Placental pericyte (primary cell): Measurements from ENCODE around the gene CGB5. TPM values are rescaled to one million over a fixed set of nuclear protein-coding genes. Genes with fewer than 3 reads are reported as not detected.

Experiments
- small RNA-seq: library from RNA; depleted of rRNA; stranded (forward); fragments of <200 nt; gene quantifications from one replicate; pipeline ENCODE3, GENCODE V24; 2012; ENCODE audit warnings: low replicate concordance
- total RNA-seq: library from RNA; depleted of rRNA; stranded (reverse); fragments of >200 nt; gene quantifications from 2 replicates; pipeline ENCODE4 v1.2.3, GENCODE V29; 2012

Gene CGB5
- total RNA-seq, result not detected in 2 replicates

GRCh38 chr19:49043548-49043947 is at the start of gene CGB5:
CGB5 (plus strand) TSS chr19:49043848; CDS start chr19:49044210, 362 bp downstream.

GRCh38 chr19:49017041-49017665 is 26.5 kb upstream of the CGB5 start, which contains the start of gene LHB:
LHB (minus strand) TSS chr19:49017091; CDS start chr19:49017081, 10 bp downstream.

GRCh38 chr19:49024233-49024632 is 19.4 kb upstream of the CGB5 start, which contains the start of gene CGB3:
CGB3 (minus strand) TSS chr19:49024333; CDS start chr19:49023971, 362 bp downstream.

GRCh38 chr19:49031642-49032301 is 11.9 kb upstream of the CGB5 start, which contains the start of gene CGB2:
CGB2 (plus strand) TSS chr19:49031890; CDS start chr19:49032096, 206 bp downstream.

GRCh38 chr19:49036815-49037214 is 6.8 kb upstream of the CGB5 start, which contains the start of gene CGB1:
CGB1 (minus strand) TSS chr19:49036895; CDS start chr19:49036711, 184 bp downstream.

GRCh38 chr19:49049011-49049410 is 5.4 kb downstream of the CGB5 start, which contains the start of gene CGB8:
CGB8 (minus strand) TSS chr19:49049111; CDS start chr19:49048739, 372 bp downstream.

GRCh38 chr19:49057636-49058234 is 14.1 kb downstream of the CGB5 start, which contains the start of gene CGB7:
CGB7 (minus strand) TSS chr19:49057749; CDS start chr19:49055375, 2,374 bp downstream.

GRCh38 chr19:49064768-49065611 is 21.3 kb downstream of the CGB5 start, which contains the start of gene NTF4:
NTF4 (minus strand) TSS chr19:49064818; CDS start chr19:49061997, 2,821 bp downstream.

GRCh38 chr19:49085020-49085867 is 41.6 kb downstream of the CGB5 start, which contains the start of gene SNRNP70:
SNRNP70 (plus strand) TSS chr19:49085451; CDS start chr19:49086415, 964 bp downstream.

Small RNA genes within 50 kb of the gene (small RNA-seq; reads per million reads assigned to genes)
- gene MIR6798 (0.20 reads per million), gene RN7SL708P (not detected)

Other genes with a start within 250 kb of the CGB5 start
- 25.4 and 44.1 TPM in 2 replicates for gene BCAT2, start 232.8 kb upstream of the CGB5 start, total RNA-seq
- 2.3 and 27.8 TPM in 2 replicates for gene HSD17B14, start 207.4 kb upstream of the CGB5 start, total RNA-seq
- 5.4 and 6.3 TPM in 2 replicates for gene PLEKHA4, start 175.2 kb upstream of the CGB5 start, total RNA-seq
- 66.1 and 221 TPM in 2 replicates for gene PPP1R15A, start 171.4 kb upstream of the CGB5 start, total RNA-seq
- under 0.01 and 0.22 TPM in 2 replicates for gene TULP2, start 145.1 kb upstream of the CGB5 start, total RNA-seq
- gene NUCB1, start 143.5 kb upstream of the CGB5 start, total RNA-seq, result 129 and 755 TPM in 2 replicates
- gene DHDH, start 110.1 kb upstream of the CGB5 start, total RNA-seq, result 0.44 TPM in 1 of 2 replicates, not detected in the other
- 89.9 and 103 TPM in 2 replicates for gene BAX, start 89.0 kb upstream of the CGB5 start, total RNA-seq
- 1,638 and 6,371 TPM in 2 replicates for gene FTL, start 78.5 kb upstream of the CGB5 start, total RNA-seq
- gene GYS1, start 50.5 kb upstream of the CGB5 start, total RNA-seq, result 29.8 and 59.4 TPM in 2 replicates
- 164 and 281 TPM in 2 replicates for gene RUVBL2, start 50.0 kb upstream of the CGB5 start, total RNA-seq
- not detected in 2 replicates for gene LHB, start 26.8 kb upstream of the CGB5 start, total RNA-seq
- gene CGB3, start 19.5 kb upstream of the CGB5 start, total RNA-seq, result not detected in 2 replicates
- gene CGB2, start 12.0 kb upstream of the CGB5 start, total RNA-seq, result not detected in 2 replicates
- not detected in 2 replicates for gene CGB1, start 7.0 kb upstream of the CGB5 start, total RNA-seq
- gene CGB8, start 5.3 kb downstream of the CGB5 start, total RNA-seq, result not detected in 2 replicates
- gene CGB7, start 13.9 kb downstream of the CGB5 start, total RNA-seq, result 0.14 TPM in 1 of 2 replicates, not detected in the other
- gene NTF4, start 21.0 kb downstream of the CGB5 start, total RNA-seq, result not detected in 2 replicates
- not detected in 2 replicates for gene KCNA7, start 28.9 kb downstream of the CGB5 start, total RNA-seq
- gene SNRNP70, start 41.6 kb downstream of the CGB5 start, total RNA-seq, result 118 and 186 TPM in 2 replicates
- gene LIN7B, start 70.5 kb downstream of the CGB5 start, total RNA-seq, result 3.7 and 5.7 TPM in 2 replicates
- gene C19orf73, start 75.3 kb downstream of the CGB5 start, total RNA-seq, result 0.66 and 1.3 TPM in 2 replicates
- 1.1 and 3.1 TPM in 2 replicates for gene PPFIA3, start 75.7 kb downstream of the CGB5 start, total RNA-seq
- gene HRC, start 111.5 kb downstream of the CGB5 start, total RNA-seq, result not detected in 2 replicates
- 8.8 and 15.9 TPM in 2 replicates for gene TRPM4, start 113.9 kb downstream of the CGB5 start, total RNA-seq